Measurements from ENCODE around the gene COL8A2.

- TF ChIP-seq CTCF (IDR thresholded peaks at IDR 0.05; ENCODE audit: poor library complexity, severe bottlenecking) (no peak), POLR2AphosphoS5 (IDR thresholded peaks at IDR 0.05) (no peak), EZH2 (IDR thresholded peaks at IDR 0.05; ENCODE audit: borderline replicate concordance, insufficient read depth, low read length, poor library complexity, severe bottlenecking) (no peak), MXI1 (conservative IDR thresholded peaks at IDR 0.05; ENCODE audit: poor library complexity, severe bottlenecking) (no peak), RAD21 (conservative IDR thresholded peaks at IDR 0.05) (no peak), SMC3 (conservative IDR thresholded peaks at IDR 0.05; ENCODE audit: poor library complexity) (no peak)
- TF ChIP-seq, protein P1, sequence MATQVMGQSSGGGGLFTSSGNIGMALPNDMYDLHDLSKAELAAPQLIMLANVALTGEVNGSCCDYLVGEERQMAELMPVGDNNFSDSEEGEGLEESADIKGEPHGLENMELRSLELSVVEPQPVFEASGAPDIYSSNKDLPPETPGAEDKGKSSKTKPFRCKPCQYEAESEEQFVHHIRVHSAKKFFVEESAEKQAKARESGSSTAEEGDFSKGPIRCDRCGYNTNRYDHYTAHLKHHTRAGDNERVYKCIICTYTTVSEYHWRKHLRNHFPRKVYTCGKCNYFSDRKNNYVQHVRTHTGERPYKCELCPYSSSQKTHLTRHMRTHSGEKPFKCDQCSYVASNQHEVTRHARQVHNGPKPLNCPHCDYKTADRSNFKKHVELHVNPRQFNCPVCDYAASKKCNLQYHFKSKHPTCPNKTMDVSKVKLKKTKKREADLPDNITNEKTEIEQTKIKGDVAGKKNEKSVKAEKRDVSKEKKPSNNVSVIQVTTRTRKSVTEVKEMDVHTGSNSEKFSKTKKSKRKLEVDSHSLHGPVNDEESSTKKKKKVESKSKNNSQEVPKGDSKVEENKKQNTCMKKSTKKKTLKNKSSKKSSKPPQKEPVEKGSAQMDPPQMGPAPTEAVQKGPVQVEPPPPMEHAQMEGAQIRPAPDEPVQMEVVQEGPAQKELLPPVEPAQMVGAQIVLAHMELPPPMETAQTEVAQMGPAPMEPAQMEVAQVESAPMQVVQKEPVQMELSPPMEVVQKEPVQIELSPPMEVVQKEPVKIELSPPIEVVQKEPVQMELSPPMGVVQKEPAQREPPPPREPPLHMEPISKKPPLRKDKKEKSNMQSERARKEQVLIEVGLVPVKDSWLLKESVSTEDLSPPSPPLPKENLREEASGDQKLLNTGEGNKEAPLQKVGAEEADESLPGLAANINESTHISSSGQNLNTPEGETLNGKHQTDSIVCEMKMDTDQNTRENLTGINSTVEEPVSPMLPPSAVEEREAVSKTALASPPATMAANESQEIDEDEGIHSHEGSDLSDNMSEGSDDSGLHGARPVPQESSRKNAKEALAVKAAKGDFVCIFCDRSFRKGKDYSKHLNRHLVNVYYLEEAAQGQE (IDR thresholded peaks at IDR 0.05; ENCODE audit: borderline replicate concordance): no peak
Measured at GRCh38 chr1:36087233-36088123, 37.5 kb downstream of the COL8A2 start.

Measured in neural cell (in vitro differentiated cells).